Rectal smooth muscle tissue (tissue), 1 donor: Measurements from ENCODE around the gene TSC22D4.

Source experiments
- H3K27ac ChIP-seq: one replicate; pipeline ENCODE4 v1.7.0; 2013; ENCODE audit warnings: low read depth, low read length, inconsistent platforms
- H3K27me3 ChIP-seq: one replicate; pipeline ENCODE4 v1.7.0; 2013; ENCODE audit warnings: low read length; ENCODE audit not compliant: control insufficient read depth, insufficient read depth
- H3K36me3 ChIP-seq: one replicate; pipeline ENCODE4 v1.7.0; 2013; ENCODE audit warnings: low read length; ENCODE audit not compliant: control insufficient read depth, insufficient read depth
- H3K4me1 ChIP-seq: one replicate; pipeline ENCODE4 v1.7.0; 2013; ENCODE audit warnings: low read length; ENCODE audit not compliant: control insufficient read depth, insufficient read depth
- H3K4me3 ChIP-seq: one replicate; pipeline ENCODE4 v1.7.0; 2013; ENCODE audit warnings: low read length
- H3K9ac ChIP-seq: one replicate; pipeline ENCODE4 v1.7.0; 2013; ENCODE audit warnings: low read length

The TSC22D4 gene

GRCh38 chr7:100432621-100433275 lies 46.3 kb downstream of the TSC22D4 start:
- H3K4me1 ChIP-seq, result peaks cover 11% of the 10 kb centered on the region
- no peak overlapping the region for H3K9ac ChIP-seq
- H3K27ac ChIP-seq, result no peak overlapping the region
- no peak overlapping the region for H3K4me3 ChIP-seq
- no peaks in the 10 kb centered on the region for H3K27me3 ChIP-seq
- peaks cover 5% of the 10 kb centered on the region for H3K36me3 ChIP-seq

- peak overlapping the region; percentile 26 for H3K4me3 ChIP-seq
- no peak overlapping the region for H3K9ac ChIP-seq
- peaks cover 5% of the 10 kb centered on the region for H3K36me3 ChIP-seq
- H3K27ac ChIP-seq, result no peak overlapping the region
- H3K4me1 ChIP-seq, result peaks cover 11% of the 10 kb centered on the region
- no peaks in the 10 kb centered on the region for H3K27me3 ChIP-seq
These were observed 47.0 kb downstream of the TSC22D4 start for GRCh38 chr7:100432053-100432452.

GRCh38 chr7:100431286-100431735 lies 47.7 kb downstream of the TSC22D4 start:
- Histone ChIP-seq H3K4me1 (peaks cover 11% of the 10 kb centered on the region), H3K4me3 (peak overlapping the region; percentile 18), H3K27me3 (no peaks in the 10 kb centered on the region), H3K36me3 (peaks cover 5% of the 10 kb centered on the region), H3K9ac (no peak overlapping the region), H3K27ac (peak overlapping the region; percentile 12)

- Histone ChIP-seq H3K36me3 (peaks cover 5% of the 10 kb centered on the region), H3K4me3 (peak overlapping the region; percentile 95), H3K9ac (peak overlapping the region; percentile 36), H3K27ac (peak overlapping the region; percentile 100), H3K27me3 (no peaks in the 10 kb centered on the region), H3K4me1 (peaks cover 11% of the 10 kb centered on the region)
These were observed 48.3 kb downstream of the TSC22D4 start for GRCh38 chr7:100430493-100431285.

- Histone ChIP-seq H3K27ac (peak within 1 kb of the TSS; percentile 100), H3K4me3 (peak within 1 kb of the TSS; percentile 95), H3K27me3 (no peaks in the 10 kb centered on the region), H3K9ac (peak within 1 kb of the TSS; percentile 97), H3K36me3 (peaks cover 5% of the 10 kb centered on the region), H3K4me1 (peaks cover 6% of the 10 kb centered on the region)
These were observed 49.1 kb downstream of the TSC22D4 start, which contains the start of gene MEPCE for GRCh38 chr7:100429637-100430492. TSS of gene MEPCE (plus strand) at chr7:100429831. CDS start at chr7:100430019, 188 bp downstream.

GRCh38 chr7:100428967-100429636 lies 49.9 kb downstream of the TSC22D4 start:
- Histone ChIP-seq H3K27ac (peak overlapping the region; percentile 100), H3K4me1 (peaks cover 6% of the 10 kb centered on the region), H3K27me3 (no peaks in the 10 kb centered on the region), H3K4me3 (peak overlapping the region; percentile 95), H3K9ac (peak overlapping the region; percentile 92), H3K36me3 (peaks cover 5% of the 10 kb centered on the region)

GRCh38 chr7:100428199-100428966 lies 50.6 kb downstream of the TSC22D4 start, which contains the start of gene ZCWPW1:
TSS of gene ZCWPW1 (minus strand) at chr7:100428703. CDS start at chr7:100420649, 8,054 bp downstream.
- peak within 1 kb of the TSS; percentile 96 for H3K9ac ChIP-seq
- H3K4me3 ChIP-seq, result peak within 1 kb of the TSS; percentile 95
- peak within 1 kb of the TSS; percentile 100 for H3K27ac ChIP-seq
- H3K4me1 ChIP-seq, result peaks cover 6% of the 10 kb centered on the region
- H3K27me3 ChIP-seq, result no peaks in the 10 kb centered on the region
- no peaks in the 10 kb centered on the region for H3K36me3 ChIP-seq

GRCh38 chr7:100427762-100428198 lies 51.2 kb downstream of the TSC22D4 start:
- H3K4me1 ChIP-seq, result peaks cover 6% of the 10 kb centered on the region
- no peak overlapping the region for H3K9ac ChIP-seq
- H3K27ac ChIP-seq, result peak overlapping the region; percentile 100

GRCh38 chr7:100426516-100426915 lies 52.5 kb downstream of the TSC22D4 start:
- Histone ChIP-seq H3K4me1 (peaks cover 6% of the 10 kb centered on the region), H3K27me3 (no peaks in the 10 kb centered on the region), H3K4me3 (no peak overlapping the region), H3K27ac (no peak overlapping the region), H3K36me3 (no peaks in the 10 kb centered on the region), H3K9ac (no peak overlapping the region)

More at GRCh38 chr7:100427762-100428198, 51.2 kb downstream of the TSC22D4 start:
- Histone ChIP-seq H3K27me3 (no peaks in the 10 kb centered on the region), H3K36me3 (no peaks in the 10 kb centered on the region), H3K4me3 (peak overlapping the region; percentile 88)

GRCh38 chr7:100425347-100425746 lies 53.7 kb downstream of the TSC22D4 start:
- Histone ChIP-seq H3K4me1 (no peaks in the 10 kb centered on the region), H3K4me3 (no peak overlapping the region), H3K36me3 (no peaks in the 10 kb centered on the region), H3K27ac (no peak overlapping the region), H3K9ac (no peak overlapping the region), H3K27me3 (no peaks in the 10 kb centered on the region)

GRCh38 chr7:100423315-100423714 lies 55.7 kb downstream of the TSC22D4 start:
- Histone ChIP-seq H3K27me3 (no peaks in the 10 kb centered on the region), H3K4me1 (no peaks in the 10 kb centered on the region), H3K27ac (no peak overlapping the region), H3K9ac (no peak overlapping the region), H3K4me3 (no peak overlapping the region), H3K36me3 (no peaks in the 10 kb centered on the region)
